ENCODE data around the gene MMP24OS. TPM values are rescaled to one million over a fixed set of nuclear protein-coding genes. Genes with fewer than 3 reads are reported as not detected.

The MMP24OS gene
- total and polyA plus RNA-seq, 2 donors (not counting 1 experiment from before 2014, with no cell fraction given), result 30.1 to 44.1 TPM

GRCh38 chr20:35286077-35286898, 8.4 kb upstream of the MMP24OS start:
- H3K4me1 ChIP-seq (ENCODE audit: control insufficient read depth, extremely low read depth, insufficient read depth, low read length), result peaks cover 7% of the 10 kb centered on the region
- H4K20me1 ChIP-seq (ENCODE audit: control insufficient read depth, extremely low read depth, insufficient read depth, low read length), result no peaks in the 10 kb centered on the region
- no peak overlapping the region for H3K4me2 ChIP-seq (ENCODE audit: extremely low read depth, insufficient read depth, low read length)
- H3K27me3 ChIP-seq (ENCODE audit: control insufficient read depth, insufficient read depth, low read length), result no peaks in the 10 kb centered on the region
- H3K9ac ChIP-seq (ENCODE audit: insufficient read depth, low read length), result no peak overlapping the region
- H3K27ac ChIP-seq (ENCODE audit: insufficient read depth, low read length), result no peak overlapping the region
- H2AFZ ChIP-seq (ENCODE audit: low read length), result no peak overlapping the region
- H3K79me2 ChIP-seq (ENCODE audit: control insufficient read depth, insufficient read depth, low read length), result peaks cover 30% of the 10 kb centered on the region
- H3K36me3 ChIP-seq (ENCODE audit: control insufficient read depth, insufficient read depth, low read length), result peaks cover 6% of the 10 kb centered on the region
- no peak for TF ChIP-seq EZH2 (IDR thresholded peaks at IDR 0.05; ENCODE audit: low read length, missing control alignments)
- TF ChIP-seq, protein P1, sequence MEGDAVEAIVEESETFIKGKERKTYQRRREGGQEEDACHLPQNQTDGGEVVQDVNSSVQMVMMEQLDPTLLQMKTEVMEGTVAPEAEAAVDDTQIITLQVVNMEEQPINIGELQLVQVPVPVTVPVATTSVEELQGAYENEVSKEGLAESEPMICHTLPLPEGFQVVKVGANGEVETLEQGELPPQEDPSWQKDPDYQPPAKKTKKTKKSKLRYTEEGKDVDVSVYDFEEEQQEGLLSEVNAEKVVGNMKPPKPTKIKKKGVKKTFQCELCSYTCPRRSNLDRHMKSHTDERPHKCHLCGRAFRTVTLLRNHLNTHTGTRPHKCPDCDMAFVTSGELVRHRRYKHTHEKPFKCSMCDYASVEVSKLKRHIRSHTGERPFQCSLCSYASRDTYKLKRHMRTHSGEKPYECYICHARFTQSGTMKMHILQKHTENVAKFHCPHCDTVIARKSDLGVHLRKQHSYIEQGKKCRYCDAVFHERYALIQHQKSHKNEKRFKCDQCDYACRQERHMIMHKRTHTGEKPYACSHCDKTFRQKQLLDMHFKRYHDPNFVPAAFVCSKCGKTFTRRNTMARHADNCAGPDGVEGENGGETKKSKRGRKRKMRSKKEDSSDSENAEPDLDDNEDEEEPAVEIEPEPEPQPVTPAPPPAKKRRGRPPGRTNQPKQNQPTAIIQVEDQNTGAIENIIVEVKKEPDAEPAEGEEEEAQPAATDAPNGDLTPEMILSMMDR (conservative IDR thresholded peaks at IDR 0.05 in 1 of 2, IDR thresholded peaks at IDR 0.05 in 1 of 2; ENCODE audit: low read depth in 1 of 2, low read length in 2 of 2), result no peak
- no peak for DNase-seq (ENCODE audit: low read depth in 2 of 2)
- H3K4me3 ChIP-seq (replicated peaks in 1 of 4; ENCODE audit: control extremely low read depth in 1 of 4, insufficient read depth in 1 of 4, low read depth in 3 of 4, low read length in 4 of 4), result no peak overlapping the region
- no peaks in the 10 kb centered on the region for H3K9me3 ChIP-seq (ENCODE audit: control insufficient read depth, insufficient read depth, low read depth, low read length)

- Histone ChIP-seq H4K20me1 (ENCODE audit: control insufficient read depth, extremely low read depth, insufficient read depth, low read length) (no peaks in the 10 kb centered on the region), H3K27me3 (ENCODE audit: control insufficient read depth, insufficient read depth, low read length) (no peaks in the 10 kb centered on the region), H3K4me1 (ENCODE audit: control insufficient read depth, extremely low read depth, insufficient read depth, low read length) (peaks cover 7% of the 10 kb centered on the region), H3K79me2 (ENCODE audit: control insufficient read depth, insufficient read depth, low read length) (peaks cover 33% of the 10 kb centered on the region), H3K9ac (ENCODE audit: insufficient read depth, low read length) (no peak overlapping the region), H3K4me3 (replicated peaks in 1 of 4; ENCODE audit: control extremely low read depth in 1 of 4, insufficient read depth in 1 of 4, low read depth in 3 of 4, low read length in 4 of 4) (peak overlapping the region in 1 of 4 experiments; percentile 89), H3K4me2 (ENCODE audit: extremely low read depth, insufficient read depth, low read length) (peak overlapping the region; percentile 100), H2AFZ (ENCODE audit: low read length) (no peak overlapping the region), H3K27ac (ENCODE audit: insufficient read depth, low read length) (no peak overlapping the region), H3K9me3 (ENCODE audit: control insufficient read depth, insufficient read depth, low read depth, low read length) (no peaks in the 10 kb centered on the region), H3K36me3 (ENCODE audit: control insufficient read depth, insufficient read depth, low read length) (peaks cover 9% of the 10 kb centered on the region)
- no peak for TF ChIP-seq EZH2 (IDR thresholded peaks at IDR 0.05; ENCODE audit: low read length, missing control alignments)
- TF ChIP-seq, protein P1 (conservative IDR thresholded peaks at IDR 0.05 in 1 of 2, IDR thresholded peaks at IDR 0.05 in 1 of 2; ENCODE audit: low read depth in 1 of 2, low read length in 2 of 2), result no peak
- no peak for DNase-seq (ENCODE audit: low read depth in 2 of 2)
These were observed 7.8 kb upstream of the MMP24OS start for GRCh38 chr20:35285806-35286076.

DNA sequence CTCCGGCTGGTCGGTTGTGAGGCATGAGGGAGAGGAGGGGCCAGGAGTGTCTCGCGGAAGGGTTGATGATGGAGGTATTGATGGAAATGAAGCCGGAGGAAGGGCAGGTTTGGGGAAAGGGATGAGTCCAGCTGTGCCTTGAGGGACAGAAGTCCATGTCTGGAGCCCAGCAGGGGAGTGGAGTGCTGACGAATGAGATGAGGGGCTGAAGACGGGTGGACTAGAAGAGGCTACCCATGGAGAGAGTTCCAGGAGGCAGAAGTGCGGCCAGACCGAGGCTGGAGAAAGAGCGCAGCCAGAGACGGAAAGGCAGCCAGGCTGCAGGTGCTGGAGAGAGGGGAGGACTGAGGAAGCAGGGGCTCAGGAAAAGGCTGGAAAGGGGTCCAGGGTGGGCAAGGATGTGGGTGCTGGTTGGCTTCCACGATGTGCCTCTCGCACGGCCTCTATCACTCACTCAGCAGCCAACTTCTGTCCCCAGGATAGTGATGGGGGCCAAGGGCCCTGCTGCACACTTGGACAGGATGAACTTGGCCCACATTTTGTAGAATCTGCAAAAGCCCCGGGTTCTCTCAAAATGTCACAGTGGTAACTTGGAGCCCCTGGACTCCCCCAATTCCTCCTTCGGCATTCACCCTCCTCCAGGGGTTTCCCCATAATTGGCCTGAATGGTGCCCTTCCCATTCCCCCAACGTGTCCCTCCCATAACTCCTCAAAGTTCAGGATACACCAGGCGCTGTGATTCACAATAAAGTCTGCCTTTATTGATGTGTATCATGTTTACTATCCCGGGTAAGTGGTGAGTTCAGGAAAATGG, 7.3 kb upstream of the MMP24OS start:
- Histone ChIP-seq H4K20me1 (ENCODE audit: control insufficient read depth, extremely low read depth, insufficient read depth, low read length) (no peaks in the 10 kb centered on the region), H3K9ac (ENCODE audit: insufficient read depth, low read length) (peak overlapping the region; percentile 80), H3K4me1 (ENCODE audit: control insufficient read depth, extremely low read depth, insufficient read depth, low read length) (peaks cover 7% of the 10 kb centered on the region), H3K79me2 (ENCODE audit: control insufficient read depth, insufficient read depth, low read length) (peaks cover 37% of the 10 kb centered on the region), H2AFZ (ENCODE audit: low read length) (peak overlapping the region; percentile 89), H3K27me3 (ENCODE audit: control insufficient read depth, insufficient read depth, low read length) (no peaks in the 10 kb centered on the region), H3K4me2 (ENCODE audit: extremely low read depth, insufficient read depth, low read length) (peak overlapping the region; percentile 100), H3K27ac (ENCODE audit: insufficient read depth, low read length) (peak overlapping the region; percentile 84), H3K9me3 (ENCODE audit: control insufficient read depth, insufficient read depth, low read depth, low read length) (no peaks in the 10 kb centered on the region), H3K4me3 (replicated peaks in 1 of 4; ENCODE audit: control extremely low read depth in 1 of 4, insufficient read depth in 1 of 4, low read depth in 3 of 4, low read length in 4 of 4) (peak overlapping the region; percentile 82 to 92 (median 90)), H3K36me3 (ENCODE audit: control insufficient read depth, insufficient read depth, low read length) (peaks cover 13% of the 10 kb centered on the region)
- TF ChIP-seq, protein P1 (conservative IDR thresholded peaks at IDR 0.05 in 1 of 2, IDR thresholded peaks at IDR 0.05 in 1 of 2; ENCODE audit: low read depth in 1 of 2, low read length in 2 of 2), result no peak
- no peak for TF ChIP-seq EZH2 (IDR thresholded peaks at IDR 0.05; ENCODE audit: low read length, missing control alignments)
- DNase-seq (ENCODE audit: low read depth in 2 of 2), result no peak
